Activated CD4-positive, alpha-beta T cell treated with anti-CD3 and anti-CD28 coated beads, Interleukin-2, amount 50 U/mL, for 4 hours (primary cell): Measurements from ENCODE around the gene CPEB4.
A peak's percentile ranks its signal among the peaks of the same experiment; 100 is the strongest.

Experiments
- DNase-seq, 2 experiments: peaks; one replicate each; pipeline ENCODE4 v3.0.0-alpha.2; 2020

CPEB4 gene

GRCh38 chr5:173887610-173888472, at the start of gene CPEB4:
TSS of gene CPEB4 (plus strand) at chr5:173888349. CDS start at chr5:173889734, 1,385 bp downstream.
- peak; percentile 96 to 97 for DNase-seq

GRCh38 chr5:173839117-173839713, 48.9 kb upstream of the CPEB4 start:
- DNase-seq: no peak

- no peak for DNase-seq
Observed at GRCh38 chr5:173840111-173840983, 47.8 kb upstream of the CPEB4 start.

- DNase-seq: no peak
Observed at GRCh38 chr5:173841710-173842109, 46.4 kb upstream of the CPEB4 start.

GRCh38 chr5:173843794-173844193, 44.4 kb upstream of the CPEB4 start:
- DNase-seq: no peak

GRCh38 chr5:173845321-173845720, 42.8 kb upstream of the CPEB4 start:
- DNase-seq: no peak

- DNase-seq: no peak
Observed at GRCh38 chr5:173846929-173847501, 41.1 kb upstream of the CPEB4 start.

- no peak for DNase-seq
Observed at GRCh38 chr5:173848986-173849596, 39.1 kb upstream of the CPEB4 start.

GRCh38 chr5:173849908-173850307, 38.2 kb upstream of the CPEB4 start:
- no peak for DNase-seq

GRCh38 chr5:173850659-173851058, 37.5 kb upstream of the CPEB4 start:
- no peak for DNase-seq

GRCh38 chr5:173851595-173852243, 36.4 kb upstream of the CPEB4 start:
- DNase-seq: no peak

GRCh38 chr5:173852790-173853359, 35.3 kb upstream of the CPEB4 start:
- no peak for DNase-seq

- no peak for DNase-seq
Observed at GRCh38 chr5:173853370-173854131, 34.6 kb upstream of the CPEB4 start.

- DNase-seq: no peak
Observed at GRCh38 chr5:173855162-173855994, 32.8 kb upstream of the CPEB4 start.

- DNase-seq: no peak
Observed at GRCh38 chr5:173855995-173856656, 32.0 kb upstream of the CPEB4 start.

GRCh38 chr5:173857234-173857633, 30.9 kb upstream of the CPEB4 start:
- no peak for DNase-seq

- no peak for DNase-seq
Observed at GRCh38 chr5:173858021-173858669, 30.0 kb upstream of the CPEB4 start.

GRCh38 chr5:173858670-173859407, 29.3 kb upstream of the CPEB4 start:
- no peak for DNase-seq
